ENCODE results near the gene KLHL13. TPM values are rescaled to one million over a fixed set of nuclear protein-coding genes. Genes with fewer than 3 reads are reported as not detected.
"Not testable (repeated sequence)": the region's sequence is repeated elsewhere in the genome, so short reads cannot be mapped to it uniquely, and the experiment has no call there.

The KLHL13 gene
- total and polyA plus RNA-seq, 4 donors: 2.3 to 6.8 (median 3.9) TPM

DNA sequence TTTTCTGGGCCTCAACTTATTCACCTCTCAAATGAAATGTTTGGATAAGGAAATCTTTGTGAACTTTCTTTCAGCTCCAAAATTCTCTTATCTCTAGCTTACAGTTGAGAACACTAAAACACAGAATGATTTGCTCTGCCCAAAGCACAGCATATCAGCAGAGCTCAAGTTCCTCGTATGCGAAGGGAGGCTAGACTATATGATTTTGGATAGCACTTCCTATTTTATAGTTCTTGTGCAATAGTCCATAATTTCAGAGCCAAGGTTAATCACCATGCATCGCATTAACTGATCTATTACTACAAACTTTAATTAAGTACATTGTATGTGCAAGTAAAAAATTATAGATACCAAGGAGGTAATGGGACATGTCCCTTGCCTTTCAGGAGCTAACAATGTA is 27.0 kb upstream of the KLHL13 start:
- no peak for DNase-seq
- 42 to 62% methylated on average over 3 of the region's 3 CpGs for WGBS, 2 donors
- H3K9me3 ChIP-seq (ENCODE audit: control insufficient read depth, low read length): no peaks in the 10 kb centered on the region
- intact Hi-C loops (cut with DNase I): no loop called here
- no peak for ATAC-seq (ENCODE audit: low FRiP score)
- H3K27me3 ChIP-seq (ENCODE audit: control insufficient read depth in 1 of 2, insufficient read depth in 2 of 2, low read length in 1 of 2): no peaks in the 10 kb centered on the region
- H3K27ac ChIP-seq (ENCODE audit: low read depth in 1 of 2, low read length in 2 of 2): no peak overlapping the region
- H3K4me3 ChIP-seq (ENCODE audit: low read length in 2 of 2): no peak overlapping the region
- no peaks in the 10 kb centered on the region for H3K4me1 ChIP-seq (ENCODE audit: control insufficient read depth in 1 of 2, insufficient read depth in 2 of 2, low read length in 2 of 2)
- H3K36me3 ChIP-seq (ENCODE audit: control insufficient read depth in 1 of 2, insufficient read depth in 2 of 2, low read length in 1 of 2): no peaks in the 10 kb centered on the region

DNA sequence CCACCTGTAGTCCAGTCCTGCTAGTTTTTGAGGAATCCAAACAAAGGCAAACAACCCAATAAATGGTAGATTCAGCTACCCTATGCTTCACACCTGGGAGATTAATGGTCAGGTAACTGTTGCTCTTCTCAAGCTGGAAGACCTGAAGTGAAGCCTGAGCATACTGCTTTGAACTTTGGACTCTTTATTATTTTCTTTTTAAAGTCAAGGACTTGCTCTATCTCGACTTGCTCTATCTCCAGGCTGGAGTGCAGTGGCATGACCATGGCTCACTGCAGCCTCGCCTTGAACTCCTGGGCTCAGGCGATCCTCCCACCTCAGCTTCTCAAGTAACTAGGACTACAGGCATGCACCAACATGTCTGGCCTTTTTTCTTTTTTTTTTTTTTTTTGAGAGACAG is 14.7 kb upstream of the KLHL13 start:
- WGBS, 2 donors: 72 to 96% methylated on average over 3 of the region's 3 CpGs
- intact Hi-C loops (cut with DNase I): no loop called here
- no peak overlapping the region for H3K27ac ChIP-seq (ENCODE audit: low read depth in 1 of 2, low read length in 2 of 2)
- DNase-seq: no peak
- H3K4me1 ChIP-seq (ENCODE audit: control insufficient read depth in 1 of 2, insufficient read depth in 2 of 2, low read length in 2 of 2): no peaks in the 10 kb centered on the region
- ATAC-seq (ENCODE audit: low FRiP score): no peak
- H3K4me3 ChIP-seq (ENCODE audit: low read length in 2 of 2): no peak overlapping the region
- no peaks in the 10 kb centered on the region for H3K9me3 ChIP-seq (ENCODE audit: control insufficient read depth, low read length)
- no peaks in the 10 kb centered on the region for H3K36me3 ChIP-seq (ENCODE audit: control insufficient read depth in 1 of 2, insufficient read depth in 2 of 2, low read length in 1 of 2)
- no peaks in the 10 kb centered on the region for H3K27me3 ChIP-seq (ENCODE audit: control insufficient read depth in 1 of 2, insufficient read depth in 2 of 2, low read length in 1 of 2)

GRCh38 chrX:118129681-118130080 is 13.1 kb upstream of the KLHL13 start:
- DNase-seq (no peak), ATAC-seq (ENCODE audit: low FRiP score) (no peak)
- Histone ChIP-seq H3K27me3 (ENCODE audit: control insufficient read depth in 1 of 2, insufficient read depth in 2 of 2, low read length in 1 of 2) (no peaks in the 10 kb centered on the region), H3K4me1 (ENCODE audit: control insufficient read depth in 1 of 2, insufficient read depth in 2 of 2, low read length in 2 of 2) (no peaks in the 10 kb centered on the region), H3K9me3 (ENCODE audit: control insufficient read depth, low read length) (no peaks in the 10 kb centered on the region), H3K27ac (ENCODE audit: low read depth in 1 of 2, low read length in 2 of 2) (no peak overlapping the region), H3K4me3 (ENCODE audit: low read length in 2 of 2) (no peak overlapping the region), H3K36me3 (ENCODE audit: control insufficient read depth in 1 of 2, insufficient read depth in 2 of 2, low read length in 1 of 2) (no peaks in the 10 kb centered on the region)
- intact Hi-C loops (cut with DNase I): no loop called here

GRCh38 chrX:118128724-118129123 is 12.1 kb upstream of the KLHL13 start:
- no peak for ATAC-seq (ENCODE audit: low FRiP score)
- H3K27ac ChIP-seq (ENCODE audit: low read depth in 1 of 2, low read length in 2 of 2): no peak overlapping the region
- no peaks in the 10 kb centered on the region for H3K27me3 ChIP-seq (ENCODE audit: control insufficient read depth in 1 of 2, insufficient read depth in 2 of 2, low read length in 1 of 2)
- no peaks in the 10 kb centered on the region for H3K36me3 ChIP-seq (ENCODE audit: control insufficient read depth in 1 of 2, insufficient read depth in 2 of 2, low read length in 1 of 2)
- H3K4me3 ChIP-seq (ENCODE audit: low read length in 2 of 2): no peak overlapping the region
- no peaks in the 10 kb centered on the region for H3K4me1 ChIP-seq (ENCODE audit: control insufficient read depth in 1 of 2, insufficient read depth in 2 of 2, low read length in 2 of 2)
- WGBS, 2 donors: 75 to 94% methylated on average over 18 of the region's 18 CpGs
- DNase-seq: no peak
- no peaks in the 10 kb centered on the region for H3K9me3 ChIP-seq (ENCODE audit: control insufficient read depth, low read length)
- intact Hi-C loops (cut with DNase I): no loop called here

DNA sequence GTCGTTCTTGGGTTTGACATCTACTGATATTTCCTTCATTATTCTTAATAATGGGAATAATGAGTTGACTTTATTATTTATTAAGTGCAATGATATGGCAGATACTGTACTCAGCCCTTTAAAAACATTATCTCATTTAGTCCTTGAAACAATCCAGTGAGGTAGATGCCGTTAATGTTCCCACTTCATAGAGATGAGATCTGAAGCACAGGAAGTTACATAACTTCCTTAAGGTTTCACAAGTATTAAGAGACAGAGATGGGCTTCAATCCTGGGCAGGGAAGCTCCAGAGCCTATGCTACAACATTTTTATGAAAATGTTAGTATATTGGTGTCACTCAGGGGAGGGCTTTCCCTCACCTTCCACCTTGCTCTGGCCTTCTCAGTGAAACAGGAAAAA is 9.7 kb upstream of the KLHL13 start:
- no peaks in the 10 kb centered on the region for H3K36me3 ChIP-seq (ENCODE audit: control insufficient read depth in 1 of 2, insufficient read depth in 2 of 2, low read length in 1 of 2)
- no peaks in the 10 kb centered on the region for H3K27me3 ChIP-seq (ENCODE audit: control insufficient read depth in 1 of 2, insufficient read depth in 2 of 2, low read length in 1 of 2)
- WGBS, 2 donors: 66 to 81% methylated on average over 2 of the region's 2 CpGs
- DNase-seq: no peak
- no peak for ATAC-seq (ENCODE audit: low FRiP score)
- no peaks in the 10 kb centered on the region for H3K9me3 ChIP-seq (ENCODE audit: control insufficient read depth, low read length)
- no peaks in the 10 kb centered on the region for H3K4me1 ChIP-seq (ENCODE audit: control insufficient read depth in 1 of 2, insufficient read depth in 2 of 2, low read length in 2 of 2)
- no peak overlapping the region for H3K4me3 ChIP-seq (ENCODE audit: low read length in 2 of 2)
- H3K27ac ChIP-seq (ENCODE audit: low read depth in 1 of 2, low read length in 2 of 2): no peak overlapping the region
- intact Hi-C loops (cut with DNase I): no loop called here

GRCh38 chrX:118124243-118124642 is 7.6 kb upstream of the KLHL13 start:
- H3K4me3 ChIP-seq (ENCODE audit: low read length in 2 of 2); H3K36me3 ChIP-seq (ENCODE audit: control insufficient read depth in 1 of 2, insufficient read depth in 2 of 2, low read length in 1 of 2); H3K4me1 ChIP-seq (ENCODE audit: control insufficient read depth in 1 of 2, insufficient read depth in 2 of 2, low read length in 2 of 2); ATAC-seq (ENCODE audit: low FRiP score); H3K27ac ChIP-seq (ENCODE audit: low read depth in 1 of 2, low read length in 2 of 2); DNase-seq; intact Hi-C loops (cut with DNase I); H3K27me3 ChIP-seq (ENCODE audit: control insufficient read depth in 1 of 2, insufficient read depth in 2 of 2, low read length in 1 of 2); H3K9me3 ChIP-seq (ENCODE audit: control insufficient read depth, low read length): not testable (repeated sequence)
- WGBS, 2 donors: 82 to 94% methylated on average over 4 of the region's 4 CpGs

DNA sequence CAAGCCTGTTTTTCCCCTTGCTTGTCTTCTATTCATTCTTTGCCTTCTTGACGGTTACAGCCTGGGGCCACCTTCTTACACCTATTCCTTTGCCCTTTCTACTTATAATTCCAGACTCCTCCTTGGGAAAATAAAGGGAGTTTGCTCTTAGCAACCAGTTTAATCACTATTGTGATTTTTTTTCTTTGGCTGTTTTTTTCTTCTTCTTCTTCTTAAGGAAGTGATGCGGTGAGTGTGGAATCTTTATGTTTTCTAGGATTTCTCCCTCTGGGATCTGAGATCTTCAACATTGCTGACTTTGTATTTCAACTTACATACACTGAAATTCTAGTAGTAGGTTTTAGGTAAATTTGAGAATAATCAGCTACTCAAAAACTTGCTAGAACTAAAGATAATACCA is 1.1 kb upstream of the KLHL13 start:
- Histone ChIP-seq H3K36me3 (ENCODE audit: control insufficient read depth in 1 of 2, insufficient read depth in 2 of 2, low read length in 1 of 2) (no peaks in the 10 kb centered on the region), H3K4me1 (ENCODE audit: control insufficient read depth in 1 of 2, insufficient read depth in 2 of 2, low read length in 2 of 2) (no peaks in the 10 kb centered on the region), H3K9me3 (ENCODE audit: control insufficient read depth, low read length) (no peaks in the 10 kb centered on the region), H3K27ac (ENCODE audit: low read depth in 1 of 2, low read length in 2 of 2) (no peak overlapping the region), H3K27me3 (ENCODE audit: control insufficient read depth in 1 of 2, insufficient read depth in 2 of 2, low read length in 1 of 2) (no peaks in the 10 kb centered on the region), H3K4me3 (ENCODE audit: low read length in 2 of 2) (no peak overlapping the region)
- intact Hi-C loops (cut with DNase I): loop anchor here in 1 of 2 donors (10.0 kb wide), 1 partner anchor 107 kb away; no protein-coding TSS in a partner anchor
- DNase-seq (no peak), ATAC-seq (ENCODE audit: low FRiP score) (no peak)
- 53 to 58% methylated on average over 2 of the region's 2 CpGs for WGBS, 2 donors

- Histone ChIP-seq H3K27ac (ENCODE audit: low read depth in 1 of 2, low read length in 2 of 2) (peak overlapping the region in 1 of 2 donors; percentile 48), H3K27me3 (ENCODE audit: control insufficient read depth in 1 of 2, insufficient read depth in 2 of 2, low read length in 1 of 2) (no peaks in the 10 kb centered on the region), H3K4me3 (ENCODE audit: low read length in 2 of 2) (peak overlapping the region; percentile 36 to 82), H3K36me3 (ENCODE audit: control insufficient read depth in 1 of 2, insufficient read depth in 2 of 2, low read length in 1 of 2) (no peaks in the 10 kb centered on the region), H3K4me1 (ENCODE audit: control insufficient read depth in 1 of 2, insufficient read depth in 2 of 2, low read length in 2 of 2) (no peaks in the 10 kb centered on the region), H3K9me3 (ENCODE audit: control insufficient read depth, low read length) (no peaks in the 10 kb centered on the region)
- peak; percentile 62 for ATAC-seq (ENCODE audit: low FRiP score)
- intact Hi-C loops (cut with DNase I): loop anchor here in 1 of 2 donors (10.0 kb wide), 1 partner anchor 109 kb away; no protein-coding TSS in a partner anchor
- 0 to 20% methylated on average over 48 to 53 of the region's 53 CpGs for WGBS, 2 donors
- peak; percentile 50 to 77 for DNase-seq
Measured at GRCh38 chrX:118115953-118116712, 477 bp downstream of the KLHL13 start.

DNA sequence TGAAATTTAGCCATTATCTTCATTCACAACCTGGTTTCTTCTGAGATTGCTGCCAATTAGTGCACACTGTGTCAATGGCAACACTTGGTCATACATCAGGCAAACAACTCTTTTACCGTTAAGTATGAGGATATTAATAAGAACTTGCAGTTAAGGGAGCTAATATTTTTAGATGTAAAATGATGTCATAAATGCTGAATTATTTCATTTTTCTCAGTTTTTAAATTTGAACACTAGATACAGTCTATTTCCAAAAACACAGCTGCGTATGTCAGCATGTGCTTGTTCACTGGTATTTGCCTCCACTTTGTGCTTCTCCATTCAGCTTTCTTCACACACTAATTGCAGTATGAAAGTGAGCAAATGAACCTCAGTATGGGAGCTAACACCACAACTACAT is 1.6 kb downstream of the KLHL13 start:
- H3K4me1 ChIP-seq (ENCODE audit: control insufficient read depth in 1 of 2, insufficient read depth in 2 of 2, low read length in 2 of 2): no peaks in the 10 kb centered on the region
- WGBS, 2 donors: 18 to 56% methylated on average over 2 of the region's 2 CpGs
- H3K36me3 ChIP-seq (ENCODE audit: control insufficient read depth in 1 of 2, insufficient read depth in 2 of 2, low read length in 1 of 2): no peaks in the 10 kb centered on the region
- ATAC-seq (ENCODE audit: low FRiP score) (no peak), DNase-seq (no peak)
- intact Hi-C loops (cut with DNase I): loop anchor here in 1 of 2 donors (10.0 kb wide), 1 partner anchor 110 kb away; no protein-coding TSS in a partner anchor
- no peak overlapping the region for H3K4me3 ChIP-seq (ENCODE audit: low read length in 2 of 2)
- no peaks in the 10 kb centered on the region for H3K9me3 ChIP-seq (ENCODE audit: control insufficient read depth, low read length)
- H3K27me3 ChIP-seq (ENCODE audit: control insufficient read depth in 1 of 2, insufficient read depth in 2 of 2, low read length in 1 of 2): no peaks in the 10 kb centered on the region
- H3K27ac ChIP-seq (ENCODE audit: low read depth in 1 of 2, low read length in 2 of 2): no peak overlapping the region

Data from aorta (tissue), 5 donors.